Neural crest cell (in vitro differentiated cells): ENCODE measurements around the gene TMPRSS11A. TPM values are rescaled to one million over a fixed set of nuclear protein-coding genes. Genes with fewer than 3 reads are reported as not detected.

Experiments used
- DNase-seq: peaks from one replicate; pipeline ENCODE4 v3.0.0; 2021; ENCODE audit warnings: low read depth, mixed read lengths, low spot score
- H3K27ac Mint-ChIP-seq: one replicate; pipeline ENCODE4 v1.8.0; 2021; ENCODE audit warnings: mild to moderate bottlenecking, mixed read lengths; ENCODE audit not compliant: unreplicated experiment
- H3K27me3 Mint-ChIP-seq: 2 replicates; pipeline ENCODE4 v1.8.0; 2021; ENCODE audit warnings: low read depth, mild to moderate bottlenecking, mixed read lengths
- H3K36me3 Mint-ChIP-seq: 2 replicates; pipeline ENCODE4 v1.8.0; 2021; ENCODE audit warnings: low read depth, mild to moderate bottlenecking, mixed read lengths
- H3K4me1 Mint-ChIP-seq: 2 replicates; pipeline ENCODE4 v1.8.0; 2021; ENCODE audit warnings: mixed read lengths
- H3K4me3 Mint-ChIP-seq: one replicate; pipeline ENCODE4 v1.8.0; 2021; ENCODE audit warnings: mild to moderate bottlenecking, mixed read lengths
- H3K9me3 Mint-ChIP-seq: 2 replicates; pipeline ENCODE4 v1.8.0; 2021; ENCODE audit warnings: mixed read lengths
- total RNA-seq: library from RNA; stranded (reverse); gene quantifications from 2 replicates; pipeline ENCODE4 v1.2.1, GENCODE V29; 2021
- TF ChIP-seq, protein P1 (sequence below): fragments of 200-600 bp; sonication (generic); conservative IDR thresholded peaks from 2 replicates; pipeline ENCODE4 v1.5.0; 2021; ENCODE audit warnings: antibody characterized with exemption, mild to moderate bottlenecking

The TMPRSS11A gene
- total RNA-seq, 1 donor from 2014 or later = not detected

- no peak for DNase-seq
- Mint-ChIP-seq H3K9me3 (no peaks in the 10 kb centered on the region), H3K27ac (no peak overlapping the region), H3K27me3 (no peaks in the 10 kb centered on the region), H3K36me3 (no peaks in the 10 kb centered on the region), H3K4me3 (no peak overlapping the region), H3K4me1 (no peaks in the 10 kb centered on the region)
- TF ChIP-seq, protein P1, sequence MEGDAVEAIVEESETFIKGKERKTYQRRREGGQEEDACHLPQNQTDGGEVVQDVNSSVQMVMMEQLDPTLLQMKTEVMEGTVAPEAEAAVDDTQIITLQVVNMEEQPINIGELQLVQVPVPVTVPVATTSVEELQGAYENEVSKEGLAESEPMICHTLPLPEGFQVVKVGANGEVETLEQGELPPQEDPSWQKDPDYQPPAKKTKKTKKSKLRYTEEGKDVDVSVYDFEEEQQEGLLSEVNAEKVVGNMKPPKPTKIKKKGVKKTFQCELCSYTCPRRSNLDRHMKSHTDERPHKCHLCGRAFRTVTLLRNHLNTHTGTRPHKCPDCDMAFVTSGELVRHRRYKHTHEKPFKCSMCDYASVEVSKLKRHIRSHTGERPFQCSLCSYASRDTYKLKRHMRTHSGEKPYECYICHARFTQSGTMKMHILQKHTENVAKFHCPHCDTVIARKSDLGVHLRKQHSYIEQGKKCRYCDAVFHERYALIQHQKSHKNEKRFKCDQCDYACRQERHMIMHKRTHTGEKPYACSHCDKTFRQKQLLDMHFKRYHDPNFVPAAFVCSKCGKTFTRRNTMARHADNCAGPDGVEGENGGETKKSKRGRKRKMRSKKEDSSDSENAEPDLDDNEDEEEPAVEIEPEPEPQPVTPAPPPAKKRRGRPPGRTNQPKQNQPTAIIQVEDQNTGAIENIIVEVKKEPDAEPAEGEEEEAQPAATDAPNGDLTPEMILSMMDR = no peak
Measured at GRCh38 chr4:67983333-67983732, 20.0 kb upstream of the TMPRSS11A start.

DNA sequence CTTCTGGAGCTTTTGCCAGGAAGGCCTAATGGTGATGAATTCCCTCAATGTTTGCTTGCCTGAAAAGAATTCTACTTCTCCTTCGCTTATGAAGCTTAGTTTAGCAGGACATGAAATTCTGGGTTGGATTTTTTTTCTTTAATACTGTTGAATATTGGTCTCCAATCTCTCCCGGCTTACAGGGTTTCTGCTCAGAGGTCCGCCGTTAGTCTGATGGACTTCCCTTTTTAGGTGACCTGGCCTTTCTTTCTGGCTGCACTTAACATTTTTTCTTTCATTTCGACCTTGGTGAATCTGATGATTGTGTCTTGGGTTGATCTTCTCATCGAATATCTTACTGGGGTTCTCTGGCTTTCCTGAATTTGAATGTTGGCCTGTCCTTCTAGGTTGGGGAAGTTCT lies 17.2 kb upstream of the TMPRSS11A start:
- H3K4me1 Mint-ChIP-seq = no peaks in the 10 kb centered on the region
- no peaks in the 10 kb centered on the region for H3K27me3 Mint-ChIP-seq
- H3K36me3 Mint-ChIP-seq = no peaks in the 10 kb centered on the region
- DNase-seq = no peak
- TF ChIP-seq, protein P1 = no peak
- peaks cover 9% of the 10 kb centered on the region for H3K9me3 Mint-ChIP-seq
- no peak overlapping the region for H3K4me3 Mint-ChIP-seq
- no peak overlapping the region for H3K27ac Mint-ChIP-seq

DNA sequence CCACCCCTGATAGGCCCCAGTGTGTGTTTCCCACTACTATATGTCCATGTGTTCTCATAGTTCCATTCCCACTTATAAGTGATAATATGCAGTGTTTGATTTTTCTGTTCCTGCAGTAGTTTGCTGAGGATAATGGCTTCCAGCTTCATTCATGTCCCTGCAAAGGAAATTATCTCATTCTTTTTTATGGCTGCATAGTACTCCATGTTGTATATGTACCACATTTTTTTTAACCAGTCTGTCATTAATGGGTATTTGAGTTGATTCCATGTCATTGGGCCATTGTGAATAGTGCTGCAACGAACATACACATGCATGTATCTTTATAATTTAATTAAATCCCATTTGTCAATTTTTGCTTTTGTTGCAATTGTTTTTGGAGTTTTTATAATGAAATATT lies 10.3 kb upstream of the TMPRSS11A start:
- DNase-seq = no peak
- H3K9me3 Mint-ChIP-seq = peaks cover 15% of the 10 kb centered on the region
- no peaks in the 10 kb centered on the region for H3K27me3 Mint-ChIP-seq
- TF ChIP-seq, protein P1 = no peak
- no peaks in the 10 kb centered on the region for H3K4me1 Mint-ChIP-seq
- H3K27ac Mint-ChIP-seq = no peak overlapping the region
- no peak overlapping the region for H3K4me3 Mint-ChIP-seq
- H3K36me3 Mint-ChIP-seq = peaks cover 4% of the 10 kb centered on the region

- Mint-ChIP-seq H3K4me1 (no peaks in the 10 kb centered on the region), H3K27ac (no peak overlapping the region), H3K27me3 (no peaks in the 10 kb centered on the region), H3K9me3 (peaks cover 13% of the 10 kb centered on the region), H3K4me3 (no peak overlapping the region), H3K36me3 (no peaks in the 10 kb centered on the region)
- TF ChIP-seq, protein P1 = no peak
- DNase-seq = no peak
Measured at GRCh38 chr4:67954890-67955289, 8.4 kb downstream of the TMPRSS11A start.

- Mint-ChIP-seq H3K27me3 (no peaks in the 10 kb centered on the region), H3K4me3 (no peak overlapping the region), H3K4me1 (no peaks in the 10 kb centered on the region), H3K27ac (no peak overlapping the region), H3K9me3 (peaks cover 9% of the 10 kb centered on the region), H3K36me3 (no peaks in the 10 kb centered on the region)
- DNase-seq = no peak
- TF ChIP-seq, protein P1 = no peak
Measured at GRCh38 chr4:67941074-67941473, 22.2 kb downstream of the TMPRSS11A start.

DNA sequence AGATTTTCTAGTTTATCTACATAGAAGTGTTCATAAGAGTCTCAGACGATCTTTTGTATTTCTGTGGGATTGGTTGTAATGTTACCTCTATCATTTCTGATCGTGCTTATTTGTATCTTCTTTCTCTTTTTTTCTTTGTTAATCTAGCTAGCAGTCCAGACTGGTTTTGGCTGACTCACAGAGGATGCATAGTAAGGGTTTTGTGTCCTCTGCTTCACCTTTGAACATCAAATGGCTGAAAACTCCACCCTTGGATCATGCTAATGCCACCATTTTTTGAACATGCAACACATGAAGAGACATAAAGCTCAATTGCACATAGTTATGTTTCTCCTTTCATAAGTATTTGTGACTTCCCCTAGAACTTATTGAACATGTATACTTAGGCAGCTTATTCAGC lies 22.8 kb downstream of the TMPRSS11A start:
- Mint-ChIP-seq H3K36me3 (no peaks in the 10 kb centered on the region), H3K9me3 (peaks cover 9% of the 10 kb centered on the region), H3K27ac (no peak overlapping the region), H3K4me1 (no peaks in the 10 kb centered on the region), H3K27me3 (no peaks in the 10 kb centered on the region), H3K4me3 (no peak overlapping the region)
- DNase-seq = no peak
- TF ChIP-seq, protein P1 = no peak
